Activated CD8-positive, alpha-beta memory T cell treated with anti-CD3 and anti-CD28 coated beads for 36 hours (primary cell): ENCODE measurements around the gene RAD51B. TPM values are rescaled to one million over a fixed set of nuclear protein-coding genes. Genes with fewer than 3 reads are reported as not detected.
"Not testable (repeated sequence)": the region's sequence is repeated elsewhere in the genome, so short reads cannot be mapped to it uniquely, and the experiment has no call there.

Source experiments
- CTCF ChIA-PET: fragments of 350-600 bp; sonication (Branson Sonifier 250); formaldehyde crosslinking; loops from one replicate; lab custom pipeline; 2021; ENCODE audit warnings: antibody characterized with exemption; lab: Charles Lee
- POLR2A ChIA-PET: fragments of 350-600 bp; sonication (Branson Sonifier 250); formaldehyde crosslinking; loops from one replicate; lab custom pipeline; 2021; ENCODE audit warnings: antibody characterized with exemption; lab: Charles Lee
- total RNA-seq, 2 experiments: library from RNA; stranded (reverse); gene quantifications; one replicate each; pipeline ENCODE4 v1.2.3, GENCODE V29; 2021

RAD51B gene
- total RNA-seq, 2 experiments from 2014 or later, result 25.0 to 26.0 TPM

GRCh38 chr14:68279437-68279720 is 459.8 kb downstream of the RAD51B start:
- POLR2A ChIA-PET, result no interaction called here
- CTCF ChIA-PET, result no interaction called here

DNA sequence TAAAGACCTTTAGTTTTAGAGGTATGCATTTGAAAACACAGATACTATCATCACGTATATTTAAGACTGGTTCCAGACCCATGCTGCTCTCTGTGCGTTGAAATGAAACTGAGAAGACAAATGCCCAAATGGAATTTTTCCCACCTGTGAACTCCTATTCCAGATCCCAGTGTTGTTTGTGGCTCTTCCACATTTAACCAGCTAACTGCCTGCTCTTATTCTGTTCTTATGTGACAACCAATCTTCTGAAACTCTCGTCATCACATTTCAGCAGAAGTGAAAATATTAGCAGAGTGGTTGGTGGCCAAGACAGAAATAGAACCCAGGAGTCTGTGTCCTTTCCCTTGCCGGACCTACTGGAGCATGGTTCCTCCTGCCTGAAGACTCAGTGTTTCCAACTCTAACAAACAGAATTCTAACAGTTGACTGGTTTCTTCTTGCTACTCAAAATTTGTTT is 460.2 kb downstream of the RAD51B start:
- ChIA-PET POLR2A (no interaction called here), CTCF (no interaction called here)

- ChIA-PET POLR2A (no interaction called here), CTCF (no interaction called here)
Observed at GRCh38 chr14:68281497-68281896, 461.9 kb downstream of the RAD51B start.

DNA sequence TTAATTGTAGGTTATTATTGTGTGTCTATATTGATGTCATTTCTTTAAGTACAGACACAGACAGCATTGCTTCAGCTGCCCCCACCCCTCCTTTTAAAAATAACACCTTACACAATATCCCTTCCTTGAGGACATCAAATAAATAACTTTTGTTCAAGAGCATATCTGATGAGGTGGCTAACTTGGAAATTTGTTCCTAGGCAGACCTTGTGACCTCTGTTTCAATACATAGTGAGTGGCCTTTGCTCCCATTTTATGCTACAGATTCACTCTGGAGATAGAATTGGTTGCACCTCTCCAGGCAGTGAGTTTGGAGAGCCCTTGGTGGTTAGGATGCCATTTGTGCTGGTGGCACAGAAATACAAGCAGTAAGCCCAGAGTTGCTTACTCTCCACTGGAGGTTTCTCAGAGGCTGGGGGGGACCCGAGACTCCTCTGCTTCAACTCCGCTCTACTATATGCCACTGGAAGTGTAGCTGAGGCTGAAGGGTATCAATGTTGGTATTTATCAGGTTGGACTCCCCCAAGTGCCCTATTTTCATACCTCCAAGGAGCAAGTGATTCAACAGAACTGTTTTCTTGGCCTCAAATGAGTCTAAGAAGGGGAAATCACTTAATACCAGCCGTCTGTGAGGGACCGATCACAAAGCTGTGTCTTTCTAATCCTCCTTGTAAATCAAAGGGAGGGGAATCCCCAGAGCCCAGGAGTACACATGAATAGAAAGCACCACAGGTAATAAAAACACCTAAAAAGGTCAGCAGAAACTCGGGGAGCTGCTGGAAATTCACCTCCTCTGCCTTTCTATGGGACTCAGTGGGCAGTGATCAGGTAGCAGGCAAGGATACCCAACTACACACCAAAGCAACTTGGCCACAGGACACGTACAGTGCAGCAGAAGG is 463.1 kb downstream of the RAD51B start:
- ChIA-PET CTCF (interaction anchor here (0.7 kb wide), 1 partner anchor 616 kb away, joined by 3 read pairs; no protein-coding TSS in a partner anchor), POLR2A (interaction anchor here (1.0 kb wide), 1 partner anchor 510 kb away, joined by 3 read pairs; the partner anchor contains the start of gene ZFP36L1)

DNA sequence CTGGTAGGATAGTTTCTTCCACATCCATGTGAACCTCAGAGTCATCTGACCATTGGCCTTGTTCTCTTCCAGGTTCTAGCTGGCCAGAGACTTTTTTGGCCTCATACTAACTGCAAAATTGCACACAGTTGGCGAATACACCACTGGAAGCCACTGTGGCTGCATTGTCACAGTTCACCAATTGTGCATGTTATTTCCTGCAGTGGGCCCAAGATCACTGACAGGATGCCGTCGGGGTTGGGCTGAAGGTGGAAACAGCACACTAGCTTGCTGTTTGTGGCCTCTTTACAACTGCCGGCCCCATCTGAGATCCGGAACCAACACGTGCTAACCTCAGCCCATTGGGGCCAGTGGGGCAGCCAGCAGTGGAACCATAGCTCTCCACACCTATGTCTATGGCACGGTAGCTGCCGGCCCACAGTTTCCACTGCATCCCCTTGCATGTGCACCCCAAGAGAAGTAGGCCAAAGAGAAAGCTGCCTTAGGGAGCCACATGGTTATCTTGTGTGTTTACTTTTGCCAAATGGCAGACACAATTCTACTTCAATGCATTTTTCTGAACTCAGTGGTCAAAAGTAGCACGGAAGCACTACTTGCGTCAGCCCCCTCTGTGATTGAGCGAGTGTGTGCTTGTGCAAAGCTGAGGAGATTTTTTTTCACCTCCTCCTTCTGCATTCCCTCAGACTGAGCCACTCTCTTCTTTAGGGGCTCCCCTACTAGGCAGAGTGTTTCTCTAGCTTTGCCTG is 464.0 kb downstream of the RAD51B start:
- ChIA-PET POLR2A (interaction anchor here (1.0 kb wide), 1 partner anchor 509 kb away, joined by 3 read pairs; the partner anchor contains the start of gene ZFP36L1), CTCF (interaction anchor here (1.0 kb wide), 1 partner anchor 33 kb away, joined by 3 read pairs; no protein-coding TSS in a partner anchor)

GRCh38 chr14:68284333-68284732 is 464.8 kb downstream of the RAD51B start:
- CTCF ChIA-PET, result interaction anchor here (1.0 kb wide), 1 partner anchor 34 kb away, joined by 3 read pairs; no protein-coding TSS in a partner anchor
- POLR2A ChIA-PET, result interaction anchor here (0.6 kb wide), 1 partner anchor 458 kb away, joined by 3 read pairs; no protein-coding TSS in a partner anchor

DNA sequence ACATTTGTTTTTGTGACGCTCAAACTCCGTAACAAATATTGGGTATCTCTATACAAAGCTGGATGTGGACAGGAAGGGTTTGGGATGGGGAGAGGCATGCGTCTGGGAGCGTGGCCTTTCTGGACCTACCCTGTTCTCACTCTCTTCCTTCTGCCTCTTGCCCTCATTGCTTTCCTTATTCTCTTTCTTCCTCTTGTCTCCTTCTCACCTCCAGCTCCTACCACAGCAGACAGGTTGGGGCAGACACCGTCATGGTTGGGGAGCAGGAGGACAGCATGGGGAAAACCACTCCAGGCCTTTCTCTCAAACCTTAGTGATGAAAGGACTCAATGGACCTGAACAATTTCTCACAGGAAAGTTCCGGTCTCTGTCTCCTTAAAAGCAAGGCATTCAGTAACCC is 465.3 kb downstream of the RAD51B start:
- ChIA-PET CTCF (interaction anchor here (1.0 kb wide), 1 partner anchor 34 kb away, joined by 3 read pairs; no protein-coding TSS in a partner anchor), POLR2A (interaction anchor here (0.6 kb wide), 1 partner anchor 458 kb away, joined by 3 read pairs; no protein-coding TSS in a partner anchor)

DNA sequence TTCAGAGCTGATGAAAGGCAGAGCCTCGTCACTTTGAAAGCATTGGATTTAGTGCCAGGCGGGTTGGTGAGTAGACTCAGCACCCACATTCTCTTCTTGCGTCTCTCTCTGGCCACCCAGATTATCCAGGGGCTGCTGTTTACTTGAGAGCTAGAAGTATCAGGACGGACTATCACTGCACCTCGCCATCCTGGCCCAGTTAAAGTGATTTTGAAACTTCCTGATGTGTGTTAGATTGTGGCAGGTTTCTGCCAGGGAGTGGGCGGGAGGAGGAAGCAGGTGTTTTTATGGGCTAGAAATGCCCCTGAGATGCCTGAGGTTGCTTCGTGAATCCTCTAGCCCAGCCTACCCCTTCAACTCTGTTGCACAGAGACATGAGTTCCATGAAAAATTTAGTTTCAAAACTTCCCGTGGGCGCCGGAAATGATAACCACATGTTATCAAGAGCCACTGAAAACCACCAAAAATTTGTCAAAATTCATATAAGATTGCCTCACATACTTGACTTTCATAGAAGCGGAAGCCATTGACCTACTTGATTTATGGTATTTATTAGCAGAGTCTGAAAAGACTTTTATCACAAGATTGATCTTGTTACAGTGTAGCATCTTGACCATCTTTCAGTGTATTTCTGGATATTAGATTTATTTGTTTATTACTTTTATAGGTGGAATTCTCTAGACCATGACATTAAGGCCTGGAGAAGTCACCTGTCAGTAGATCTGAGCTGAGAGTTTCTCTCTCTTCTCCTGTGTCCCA is 466.0 kb downstream of the RAD51B start:
- ChIA-PET CTCF (no interaction called here), POLR2A (no interaction called here)

GRCh38 chr14:68286667-68287066 is 467.1 kb downstream of the RAD51B start:
- POLR2A ChIA-PET, result no interaction called here
- CTCF ChIA-PET, result interaction anchor here (1.1 to 1.4 kb wide), 2 partner anchors 37 to 530 kb away, joined by 4 to 6 read pairs; no protein-coding TSS in a partner anchor

DNA sequence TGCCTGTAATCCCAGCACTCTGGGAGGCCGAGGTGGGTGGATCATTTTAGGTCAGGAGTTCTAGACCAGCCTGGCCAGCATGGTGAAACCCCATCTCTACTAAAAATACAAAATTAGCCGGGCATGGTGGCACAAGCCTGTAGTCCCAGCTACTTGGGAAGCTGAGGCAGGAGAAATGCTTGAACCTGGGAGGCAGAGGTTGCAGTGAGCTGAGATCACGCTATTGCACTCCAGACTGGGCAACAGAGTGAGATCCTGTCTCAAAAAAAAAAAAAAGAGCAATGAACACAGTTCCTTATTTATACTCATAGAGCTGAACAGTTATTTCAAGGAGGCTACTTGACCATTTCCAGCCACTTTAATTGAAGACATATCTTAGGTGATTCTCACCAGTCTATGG is 469.9 kb downstream of the RAD51B start:
- CTCF ChIA-PET, POLR2A ChIA-PET: not testable (repeated sequence)

- POLR2A ChIA-PET, result no interaction called here
- CTCF ChIA-PET, result no interaction called here
Observed at GRCh38 chr14:68291820-68292219, 472.2 kb downstream of the RAD51B start.

GRCh38 chr14:68292441-68293215 is 473.0 kb downstream of the RAD51B start:
- POLR2A ChIA-PET, result no interaction called here
- CTCF ChIA-PET, result interaction anchor here (0.6 kb wide), 1 partner anchor 473 kb away, joined by 3 read pairs; no protein-coding TSS in a partner anchor

DNA sequence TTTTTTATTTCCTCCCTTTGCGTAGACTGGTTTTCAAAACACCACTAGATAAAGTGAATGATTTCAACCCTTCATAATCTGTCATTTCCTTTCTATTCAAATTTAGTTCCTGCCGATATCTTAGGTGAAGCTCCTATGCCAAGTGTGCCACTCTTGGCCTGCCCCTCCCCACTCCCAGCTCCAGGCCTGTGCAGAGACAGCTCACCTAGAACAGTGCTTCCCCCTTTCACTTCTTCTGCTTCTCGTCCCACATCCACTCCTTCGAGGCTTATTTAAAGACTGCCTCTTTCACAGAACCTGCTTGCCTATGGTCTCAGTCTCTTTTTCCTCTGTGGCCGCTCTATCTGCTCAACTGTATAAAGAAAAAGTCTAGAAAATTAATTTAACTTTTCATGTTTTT is 473.8 kb downstream of the RAD51B start:
- ChIA-PET POLR2A (no interaction called here), CTCF (no interaction called here)

- ChIA-PET CTCF (no interaction called here), POLR2A (no interaction called here)
Observed at GRCh38 chr14:68295316-68295816, 475.8 kb downstream of the RAD51B start.

DNA sequence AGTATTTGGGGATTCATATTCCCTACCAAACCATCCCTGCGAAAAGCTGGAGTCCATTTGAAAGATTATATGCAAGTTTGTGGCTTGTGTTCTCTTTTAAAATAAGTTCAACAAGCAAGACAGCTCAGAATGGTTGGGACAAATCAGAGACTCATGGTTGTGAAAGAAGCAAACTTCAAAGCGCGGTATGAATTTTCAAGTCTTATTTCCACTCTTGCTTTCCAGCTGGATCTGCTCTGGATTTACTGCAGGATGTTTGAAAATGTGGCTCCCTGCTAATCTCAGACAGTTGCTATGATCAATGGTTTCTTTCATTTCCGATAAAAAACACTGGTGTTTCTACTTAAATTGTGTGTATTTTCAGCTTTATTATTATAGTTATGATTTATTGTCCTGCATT is 477.5 kb downstream of the RAD51B start:
- CTCF ChIA-PET, result interaction anchor here (0.6 to 1.3 kb wide), 2 partner anchors 187 to 492 kb away, joined by 3 read pairs; no protein-coding TSS in a partner anchor
- POLR2A ChIA-PET, result no interaction called here

DNA sequence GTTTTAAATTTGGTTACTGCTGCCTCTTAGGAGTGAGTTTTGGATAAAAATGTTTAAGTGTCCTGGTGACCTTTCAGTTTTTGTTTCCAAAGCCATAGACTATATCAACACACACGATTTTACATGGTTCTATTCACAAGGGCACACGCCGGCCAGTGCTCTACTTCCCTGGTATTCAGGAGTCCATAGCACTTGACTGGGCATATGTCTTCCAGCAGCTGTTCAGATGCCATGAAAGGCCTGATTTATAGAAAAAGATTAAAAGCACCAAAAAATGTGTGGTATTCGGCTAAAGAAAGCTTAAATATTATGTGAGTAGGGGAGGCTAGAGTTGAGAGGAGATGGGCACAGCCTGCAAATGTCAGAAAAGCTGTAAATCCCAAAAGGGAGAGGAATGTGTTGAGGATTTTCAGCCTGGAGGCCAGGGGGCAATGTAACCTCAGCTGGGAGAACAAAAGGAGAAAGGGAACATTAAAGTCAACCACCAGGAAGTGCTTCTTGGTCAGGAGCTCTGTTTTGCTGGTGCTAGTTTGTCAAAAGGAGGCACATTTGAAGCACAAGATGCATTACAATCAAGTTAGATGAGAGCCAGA is 478.4 kb downstream of the RAD51B start:
- ChIA-PET CTCF (interaction anchor here (1.3 kb wide), 1 partner anchor 491 kb away, joined by 3 read pairs; no protein-coding TSS in a partner anchor), POLR2A (no interaction called here)

DNA sequence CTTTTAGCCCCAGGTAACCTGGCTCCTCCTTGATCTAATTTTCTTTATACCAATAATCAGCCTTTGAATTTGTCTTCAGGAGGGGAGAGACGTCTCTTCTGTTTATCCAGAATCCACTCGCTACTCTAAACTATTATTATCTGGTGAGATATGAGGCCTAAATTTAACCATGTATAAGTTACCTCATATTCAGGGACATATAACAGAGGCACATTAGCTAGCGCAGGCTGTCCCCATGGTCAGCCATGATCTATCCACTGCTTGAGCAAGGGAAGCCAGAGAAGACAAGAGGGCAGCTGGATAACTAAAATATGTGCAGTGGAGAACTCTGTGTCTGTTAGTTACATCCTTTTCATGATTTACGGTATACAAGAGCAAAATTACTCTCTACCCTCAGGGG is 481.0 kb downstream of the RAD51B start:
- POLR2A ChIA-PET, result no interaction called here
- CTCF ChIA-PET, result interaction anchor here (0.7 kb wide), 1 partner anchor 459 kb away, joined by 3 read pairs; no protein-coding TSS in a partner anchor
